HL-60 (cell line): ENCODE results near the gene OXSR1.

Source experiments
- DNase-seq, 2 experiments: peaks; one replicate each; pipeline ENCODE4 v3.0.0-alpha.2; 2010 to 2020; ENCODE audit warnings: low read depth in 1 of 2, low spot score in 1 of 2
- H3K27ac ChIP-seq: fragments of 250-450 bp; sonication (Bioruptor Pico); replicated peaks from 2 replicates; pipeline ENCODE4 v1.5.1; 2020; ENCODE audit warnings: mild to moderate bottlenecking, moderate library complexity
- H3K27me3 ChIP-seq: fragments of 250-450 bp; sonication (Bioruptor Pico); 2 replicates; pipeline ENCODE4 v1.5.1; 2021; ENCODE audit warnings: mild to moderate bottlenecking, moderate library complexity; ENCODE audit not compliant: insufficient read depth, poor library complexity, severe bottlenecking
- H3K4me3 ChIP-seq: replicated peaks from 2 replicates; pipeline ENCODE4 v1.5.1; 2011; ENCODE audit warnings: mild to moderate bottlenecking, control low read depth, low read length; ENCODE audit not compliant: insufficient read depth
- GABPA ChIP-seq: IDR thresholded peaks from 2 replicates; pipeline ENCODE4 v1.6.1; 2012; ENCODE audit warnings: low read depth
- POLR2AphosphoS5 ChIP-seq: IDR thresholded peaks from 2 replicates; pipeline ENCODE4 v1.6.1; 2012; ENCODE audit warnings: low read depth
- SPI1 ChIP-seq: IDR thresholded peaks from 2 replicates; pipeline ENCODE4 v1.6.1; 2012; ENCODE audit warnings: low read depth, mild to moderate bottlenecking, borderline replicate concordance
- long read RNA-seq: library from polyadenylated mRNA; unstranded; transcript quantifications from one replicate; pipeline ENCODE4 v2.0.0, GENCODE V29; 2020
- TF ChIP-seq, protein P1 (sequence below): IDR thresholded peaks from one replicate; pipeline ENCODE4 v1.5.1; 2011; ENCODE audit warnings: low read length, control low read depth, inconsistent platforms; ENCODE audit not compliant: insufficient read depth
- TF ChIP-seq, protein P2 (sequence below): IDR thresholded peaks from 2 replicates; pipeline ENCODE4 v1.6.1; 2012; ENCODE audit warnings: low read depth; ENCODE audit not compliant: insufficient replicate concordance

The OXSR1 gene
- long read RNA-seq, full-length matches to known transcripts, result 3 of 22 reads
- long read RNA-seq, partial matches to known transcripts, result 3 of 22 reads
- long read RNA-seq, other reads (novel, unspliced or antisense), result 16 of 22 reads

DNA sequence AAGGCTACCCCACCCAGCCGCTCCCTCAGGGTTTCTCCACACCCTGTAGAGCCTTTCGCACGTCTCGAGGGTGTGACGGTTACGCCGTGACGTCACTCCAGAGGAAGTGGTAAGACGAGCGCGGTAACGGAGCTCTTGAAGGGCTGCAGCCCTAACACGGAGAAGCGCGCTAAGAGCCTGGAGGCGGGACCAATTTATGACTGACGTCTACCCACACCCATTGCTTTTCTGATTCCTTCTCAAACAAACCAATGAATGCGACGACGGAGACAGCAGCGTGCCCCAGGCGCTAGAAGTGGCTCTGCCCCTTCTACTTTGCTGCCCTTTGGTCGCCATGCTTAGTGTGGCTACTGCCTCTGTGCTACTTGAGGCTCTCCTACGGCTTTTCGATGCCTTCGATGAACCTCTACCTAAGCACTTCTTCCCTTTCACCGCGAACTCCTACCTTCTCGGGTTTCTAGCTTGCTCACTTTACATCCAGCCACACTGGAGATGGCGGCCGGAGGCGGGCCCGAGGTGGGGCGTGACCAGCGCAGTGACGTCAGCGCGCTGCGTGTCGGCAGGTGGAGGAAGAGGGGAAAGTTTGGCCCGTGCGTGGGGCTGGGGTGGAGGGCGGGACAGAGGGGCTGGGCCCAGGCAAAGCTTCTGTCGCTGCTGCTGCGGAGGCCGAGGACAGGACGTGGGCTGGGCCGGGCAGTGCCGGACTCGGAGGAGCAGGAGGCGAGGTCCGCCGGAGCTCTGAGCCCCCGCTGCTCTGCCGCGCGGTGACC is at the start of gene OXSR1:
Gene OXSR1, plus strand, starts transcription at position 586 of the 770 bp plus-strand sequence. CDS start 340 bp downstream, outside the sequence.
- no peaks in the 10 kb centered on the region for H3K27me3 ChIP-seq
- peak within 1 kb of the TSS; percentile 100 for H3K27ac ChIP-seq
- peak; percentile 99 for DNase-seq
- peak within 1 kb of the TSS; percentile 94 for H3K4me3 ChIP-seq
- peak; percentile 86; the same call in 1 of the 2 replicates for TF ChIP-seq SPI1
- TF ChIP-seq, protein P1, sequence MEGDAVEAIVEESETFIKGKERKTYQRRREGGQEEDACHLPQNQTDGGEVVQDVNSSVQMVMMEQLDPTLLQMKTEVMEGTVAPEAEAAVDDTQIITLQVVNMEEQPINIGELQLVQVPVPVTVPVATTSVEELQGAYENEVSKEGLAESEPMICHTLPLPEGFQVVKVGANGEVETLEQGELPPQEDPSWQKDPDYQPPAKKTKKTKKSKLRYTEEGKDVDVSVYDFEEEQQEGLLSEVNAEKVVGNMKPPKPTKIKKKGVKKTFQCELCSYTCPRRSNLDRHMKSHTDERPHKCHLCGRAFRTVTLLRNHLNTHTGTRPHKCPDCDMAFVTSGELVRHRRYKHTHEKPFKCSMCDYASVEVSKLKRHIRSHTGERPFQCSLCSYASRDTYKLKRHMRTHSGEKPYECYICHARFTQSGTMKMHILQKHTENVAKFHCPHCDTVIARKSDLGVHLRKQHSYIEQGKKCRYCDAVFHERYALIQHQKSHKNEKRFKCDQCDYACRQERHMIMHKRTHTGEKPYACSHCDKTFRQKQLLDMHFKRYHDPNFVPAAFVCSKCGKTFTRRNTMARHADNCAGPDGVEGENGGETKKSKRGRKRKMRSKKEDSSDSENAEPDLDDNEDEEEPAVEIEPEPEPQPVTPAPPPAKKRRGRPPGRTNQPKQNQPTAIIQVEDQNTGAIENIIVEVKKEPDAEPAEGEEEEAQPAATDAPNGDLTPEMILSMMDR, result no peak
- peak; percentile 87 for TF ChIP-seq GABPA
- TF ChIP-seq, protein P2, sequence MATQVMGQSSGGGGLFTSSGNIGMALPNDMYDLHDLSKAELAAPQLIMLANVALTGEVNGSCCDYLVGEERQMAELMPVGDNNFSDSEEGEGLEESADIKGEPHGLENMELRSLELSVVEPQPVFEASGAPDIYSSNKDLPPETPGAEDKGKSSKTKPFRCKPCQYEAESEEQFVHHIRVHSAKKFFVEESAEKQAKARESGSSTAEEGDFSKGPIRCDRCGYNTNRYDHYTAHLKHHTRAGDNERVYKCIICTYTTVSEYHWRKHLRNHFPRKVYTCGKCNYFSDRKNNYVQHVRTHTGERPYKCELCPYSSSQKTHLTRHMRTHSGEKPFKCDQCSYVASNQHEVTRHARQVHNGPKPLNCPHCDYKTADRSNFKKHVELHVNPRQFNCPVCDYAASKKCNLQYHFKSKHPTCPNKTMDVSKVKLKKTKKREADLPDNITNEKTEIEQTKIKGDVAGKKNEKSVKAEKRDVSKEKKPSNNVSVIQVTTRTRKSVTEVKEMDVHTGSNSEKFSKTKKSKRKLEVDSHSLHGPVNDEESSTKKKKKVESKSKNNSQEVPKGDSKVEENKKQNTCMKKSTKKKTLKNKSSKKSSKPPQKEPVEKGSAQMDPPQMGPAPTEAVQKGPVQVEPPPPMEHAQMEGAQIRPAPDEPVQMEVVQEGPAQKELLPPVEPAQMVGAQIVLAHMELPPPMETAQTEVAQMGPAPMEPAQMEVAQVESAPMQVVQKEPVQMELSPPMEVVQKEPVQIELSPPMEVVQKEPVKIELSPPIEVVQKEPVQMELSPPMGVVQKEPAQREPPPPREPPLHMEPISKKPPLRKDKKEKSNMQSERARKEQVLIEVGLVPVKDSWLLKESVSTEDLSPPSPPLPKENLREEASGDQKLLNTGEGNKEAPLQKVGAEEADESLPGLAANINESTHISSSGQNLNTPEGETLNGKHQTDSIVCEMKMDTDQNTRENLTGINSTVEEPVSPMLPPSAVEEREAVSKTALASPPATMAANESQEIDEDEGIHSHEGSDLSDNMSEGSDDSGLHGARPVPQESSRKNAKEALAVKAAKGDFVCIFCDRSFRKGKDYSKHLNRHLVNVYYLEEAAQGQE, result no peak
- peak; percentile 97 for TF ChIP-seq POLR2AphosphoS5

DNA sequence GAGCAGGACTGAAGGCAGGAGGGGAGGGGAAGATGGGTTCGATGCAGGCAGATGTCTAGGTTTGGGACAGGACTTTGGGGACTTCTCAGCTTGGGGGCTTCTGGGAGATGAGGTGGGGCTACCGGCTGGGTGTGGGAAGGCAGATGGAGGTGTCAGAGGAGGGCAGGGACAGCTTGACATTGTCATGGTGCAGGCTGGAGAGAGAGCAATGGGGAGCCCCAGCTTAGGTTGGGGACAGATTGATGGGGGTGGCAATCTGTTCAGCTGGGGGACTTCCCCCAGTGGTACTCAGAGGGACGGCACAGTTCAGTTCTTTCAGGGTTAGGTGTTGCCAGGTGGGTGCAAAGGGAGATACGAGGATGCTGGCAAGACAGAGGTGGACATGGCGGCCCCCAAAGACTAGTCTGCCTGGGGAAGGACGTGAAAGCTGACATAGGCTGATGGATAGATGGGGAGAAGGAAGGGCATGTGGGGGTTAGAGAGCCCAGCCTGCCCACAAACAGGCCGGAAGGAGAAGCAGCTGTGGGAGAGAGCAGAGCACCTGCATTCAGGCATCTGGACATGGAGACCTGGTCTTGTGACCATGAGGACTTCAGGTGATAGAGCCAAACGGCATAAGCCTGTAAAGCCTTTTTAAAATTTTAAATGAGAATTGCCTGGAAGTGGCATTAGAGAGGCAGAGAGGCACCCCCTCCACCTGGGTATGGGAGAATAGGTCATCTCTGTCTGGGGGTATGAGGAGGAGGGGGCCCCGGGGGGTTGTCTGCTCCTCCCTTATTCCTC is 49.5 kb upstream of the OXSR1 start:
- no peaks in the 10 kb centered on the region for H3K27me3 ChIP-seq
- TF ChIP-seq SPI1, result no peak
- peak; percentile 9; the same call in 1 of the 2 replicates for TF ChIP-seq POLR2AphosphoS5
- no peak overlapping the region for H3K27ac ChIP-seq
- DNase-seq, result no peak
- H3K4me3 ChIP-seq, result no peak overlapping the region

DNA sequence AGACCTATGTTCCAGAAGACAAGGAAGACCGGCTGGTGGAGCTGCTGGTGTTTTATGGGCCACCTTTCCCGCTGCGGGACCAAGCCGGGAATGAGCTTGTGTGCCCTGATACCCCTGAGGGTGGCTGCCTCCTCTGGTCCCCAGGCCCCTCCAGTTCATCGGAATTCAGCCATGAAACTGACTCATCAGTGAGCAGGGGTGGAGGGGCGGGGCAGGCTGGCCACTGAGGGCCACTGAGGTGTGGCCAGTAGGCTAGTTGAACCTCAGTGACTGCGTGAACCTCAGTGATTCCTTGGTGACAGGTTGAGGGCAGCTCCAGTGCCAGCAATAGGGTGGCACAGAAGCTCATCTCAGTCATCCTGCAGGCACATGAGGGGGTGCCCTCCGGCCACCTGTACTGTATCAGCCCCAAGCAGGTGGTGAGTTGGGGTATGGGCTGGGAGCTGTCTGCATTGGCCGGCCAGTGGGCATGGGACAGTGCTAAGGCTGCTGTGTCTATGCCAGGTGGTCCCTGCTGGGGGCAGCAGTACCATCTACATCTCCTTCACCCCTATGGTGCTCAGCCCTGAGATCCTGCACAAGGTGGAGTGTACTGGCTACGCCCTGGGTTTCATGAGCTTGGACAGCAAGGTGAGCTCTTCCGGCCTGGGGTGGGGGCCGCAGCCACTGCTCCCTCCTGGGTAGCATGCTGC is 48.7 kb upstream of the OXSR1 start:
- DNase-seq, result no peak
- H3K27ac ChIP-seq, result no peak overlapping the region

More for the DNA sequence above, 48.7 kb upstream of the OXSR1 start:
- H3K4me3 ChIP-seq, result no peak overlapping the region
- no peaks in the 10 kb centered on the region for H3K27me3 ChIP-seq
- TF ChIP-seq SPI1 (no peak), POLR2AphosphoS5 (no peak), GABPA (no peak)
- TF ChIP-seq, protein P1, result no peak
- TF ChIP-seq, protein P2, result no peak
